HG03066 (cell line): Measurements from ENCODE around the gene PCED1B.

ENCODE experiments used
- ATAC-seq: cut with Tn5 transposase; IDR thresholded peaks from one replicate; pipeline ENCODE4 v1.9.1; 2021; ENCODE audit warnings: low read depth; ENCODE audit not compliant: unreplicated experiment

Gene PCED1B

DNA sequence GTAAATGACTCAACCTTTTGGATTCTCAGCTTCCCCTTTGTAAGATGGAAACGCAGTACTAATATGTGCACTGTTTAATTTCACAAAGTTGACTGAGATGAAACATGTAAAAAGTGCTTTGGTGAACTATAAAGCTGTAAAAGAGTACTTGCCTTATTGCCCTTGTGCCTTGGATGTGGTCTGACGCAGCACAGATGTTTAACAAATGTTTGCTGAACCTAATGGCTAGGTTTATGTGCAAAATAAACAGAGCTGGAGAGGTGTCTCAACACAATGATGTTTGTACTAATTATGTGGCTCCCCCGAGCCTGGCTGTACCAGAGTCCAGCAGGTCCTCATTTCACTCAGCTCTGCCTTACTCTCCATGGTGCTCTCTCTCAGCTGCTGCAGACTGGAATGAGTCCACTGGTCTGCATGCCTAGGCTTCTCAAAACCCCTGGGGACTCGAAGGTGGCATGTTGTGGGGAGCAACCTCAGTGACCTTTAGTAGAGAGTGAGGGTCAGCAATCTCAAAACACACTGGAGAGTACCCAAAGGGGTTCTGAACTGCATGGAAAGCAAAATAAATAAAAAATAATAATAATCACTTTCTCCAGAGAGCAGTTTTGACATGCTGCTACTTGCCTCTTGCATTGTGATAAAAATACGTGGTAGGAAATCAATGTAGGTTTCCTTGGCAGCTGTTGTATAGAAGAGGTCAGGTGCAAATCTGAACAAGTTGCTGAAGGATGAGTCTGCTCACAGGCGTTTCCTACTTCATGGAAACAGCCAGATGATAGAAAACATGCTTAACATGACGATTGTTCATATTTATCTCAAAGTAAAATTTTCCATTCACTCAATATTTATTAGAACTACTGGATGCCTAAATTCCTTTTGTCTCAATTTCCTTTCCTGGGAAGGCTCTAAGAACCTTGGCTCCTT, 8.9 kb downstream of the PCED1B start:
- ATAC-seq = no peak

DNA sequence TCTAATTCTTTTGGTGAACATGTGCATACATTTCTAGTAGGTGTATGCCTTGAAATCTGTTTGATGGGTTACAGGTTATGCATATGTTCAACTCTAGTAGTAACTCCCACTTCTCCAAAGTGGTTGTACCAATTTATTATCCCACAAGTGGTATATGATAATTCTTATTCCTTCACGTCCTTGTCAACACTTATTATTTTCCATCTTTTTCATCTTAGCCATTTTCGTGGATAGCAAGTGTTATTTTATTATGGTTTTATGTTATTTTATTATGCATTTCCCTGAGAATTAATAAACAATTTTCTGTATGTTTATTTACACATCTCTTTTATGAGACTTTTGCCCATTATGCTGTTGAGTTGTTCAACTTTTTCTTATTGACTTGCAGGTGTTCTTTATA, 11.6 kb downstream of the PCED1B start:
- ATAC-seq = no peak

DNA sequence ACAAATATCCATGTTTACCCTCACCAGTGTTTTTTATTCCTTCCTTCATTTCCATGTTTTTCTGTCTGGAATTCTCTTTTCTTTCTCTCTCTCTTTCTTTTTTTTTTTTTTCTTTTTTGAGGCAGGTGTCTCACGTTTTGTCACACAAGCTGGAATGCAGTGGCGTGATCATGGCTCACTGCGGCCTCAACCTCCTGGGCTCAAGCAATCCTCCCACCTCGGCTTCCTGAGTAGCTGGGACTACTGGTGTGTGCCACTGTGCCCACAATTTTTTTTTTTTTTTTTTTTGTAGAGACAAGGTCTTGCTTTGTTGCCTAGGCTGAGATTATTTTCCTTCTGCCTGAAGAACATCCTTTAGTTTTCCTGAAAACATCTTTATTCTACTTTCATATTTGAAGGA, 15.4 kb downstream of the PCED1B start:
- ATAC-seq = no peak

DNA sequence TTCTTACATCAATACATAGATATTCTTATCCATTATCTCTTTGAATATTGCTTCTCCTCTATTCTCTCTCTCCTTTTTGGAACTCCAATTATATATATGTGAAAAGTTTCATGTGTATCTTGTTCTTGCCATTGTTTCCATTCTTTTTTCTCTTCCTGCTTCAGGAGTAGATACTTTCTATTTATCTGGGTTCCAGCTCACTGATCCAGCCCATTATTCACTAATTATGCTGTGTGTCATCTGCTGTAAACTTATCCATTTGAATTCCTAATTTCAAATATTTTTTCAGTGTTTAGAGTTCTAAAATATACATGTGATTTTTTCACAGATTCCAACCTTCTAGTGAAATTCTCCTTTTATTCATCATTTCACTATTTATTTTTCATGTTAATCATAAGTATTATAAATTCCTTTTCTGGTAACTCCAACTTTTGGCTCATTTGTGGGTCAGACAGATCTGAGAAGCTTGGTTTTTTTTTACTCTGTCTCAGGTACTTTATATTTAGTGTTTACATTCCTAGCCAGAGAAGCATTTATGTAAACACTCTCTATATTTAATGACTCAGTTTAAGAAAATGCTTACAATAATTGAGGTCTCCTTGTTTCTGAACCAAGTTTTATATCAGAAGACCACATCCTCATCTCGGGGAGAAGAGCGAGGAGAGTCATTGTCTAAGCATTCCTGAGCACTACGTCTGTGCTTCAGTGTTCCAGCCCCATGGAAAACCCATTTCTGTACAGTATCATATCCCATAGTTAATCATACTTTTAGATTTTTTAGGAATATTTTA, 16.2 kb downstream of the PCED1B start:
- no peak for ATAC-seq

DNA sequence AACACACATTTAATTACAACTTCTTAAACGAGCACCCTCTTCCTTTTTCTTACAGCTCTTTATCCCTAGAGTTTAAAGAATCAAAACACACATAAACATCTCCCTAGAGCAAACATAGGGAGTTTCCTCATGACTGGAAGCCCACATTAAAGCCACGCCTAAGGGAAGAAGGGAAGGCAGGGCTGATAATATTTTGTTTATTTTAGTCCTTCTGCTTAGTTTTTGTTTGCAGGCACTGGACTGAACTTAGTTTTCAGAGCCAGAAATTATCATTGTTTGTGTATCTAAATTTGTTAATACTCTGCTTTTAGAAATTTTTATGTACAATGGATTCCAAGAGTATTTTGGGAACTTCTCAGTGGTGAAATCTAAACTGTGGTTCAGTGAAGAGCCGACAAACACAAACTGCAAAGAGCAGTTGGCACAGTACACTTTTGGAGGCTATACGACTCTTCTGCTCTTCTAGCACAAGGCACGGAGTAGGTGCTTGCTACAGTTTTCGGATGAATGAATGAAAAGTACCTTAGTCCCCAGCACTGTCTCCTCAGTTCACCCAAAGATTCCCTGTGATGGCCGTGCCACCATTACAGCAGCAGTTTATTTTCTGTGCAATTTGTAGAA, 18.0 kb downstream of the PCED1B start:
- ATAC-seq = no peak

DNA sequence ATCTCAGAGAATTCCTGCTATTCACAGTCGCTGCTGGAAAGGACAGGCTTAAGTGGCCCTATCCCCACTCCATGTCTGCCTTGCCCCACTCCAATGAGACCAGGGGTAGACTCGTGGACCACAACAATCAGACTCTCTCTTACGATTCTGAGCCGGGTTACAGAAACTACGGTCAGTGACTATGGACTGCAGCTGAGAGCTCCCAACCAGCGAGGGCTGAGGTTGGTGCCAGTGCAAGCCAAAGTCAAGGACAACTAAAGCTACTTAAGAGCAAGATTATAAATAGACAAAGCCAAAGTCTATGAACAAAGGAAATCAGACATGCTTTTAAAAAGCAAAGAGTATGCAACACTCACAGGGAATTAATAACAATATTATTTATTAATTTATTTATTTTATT, 18.7 kb downstream of the PCED1B start:
- ATAC-seq = no peak

DNA sequence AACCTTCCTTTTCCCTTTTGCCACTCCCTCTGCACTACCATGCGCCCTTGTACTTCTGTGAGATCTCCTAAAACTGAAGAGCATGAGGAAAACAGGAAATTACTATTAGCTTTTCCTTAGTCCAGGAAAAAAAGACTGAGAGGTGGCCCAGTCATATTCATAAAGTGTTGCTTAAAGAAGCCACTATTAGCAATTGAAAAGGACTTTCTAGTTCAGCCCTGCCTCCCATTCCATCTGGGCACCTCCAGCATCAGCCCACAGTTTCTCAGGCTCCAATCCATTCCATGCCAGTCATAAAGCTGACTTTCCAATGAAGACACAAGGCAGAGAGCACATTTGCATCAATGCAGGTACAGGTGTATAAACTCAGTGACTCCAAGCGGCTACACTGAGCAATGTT, 20.2 kb downstream of the PCED1B start:
- ATAC-seq = no peak

DNA sequence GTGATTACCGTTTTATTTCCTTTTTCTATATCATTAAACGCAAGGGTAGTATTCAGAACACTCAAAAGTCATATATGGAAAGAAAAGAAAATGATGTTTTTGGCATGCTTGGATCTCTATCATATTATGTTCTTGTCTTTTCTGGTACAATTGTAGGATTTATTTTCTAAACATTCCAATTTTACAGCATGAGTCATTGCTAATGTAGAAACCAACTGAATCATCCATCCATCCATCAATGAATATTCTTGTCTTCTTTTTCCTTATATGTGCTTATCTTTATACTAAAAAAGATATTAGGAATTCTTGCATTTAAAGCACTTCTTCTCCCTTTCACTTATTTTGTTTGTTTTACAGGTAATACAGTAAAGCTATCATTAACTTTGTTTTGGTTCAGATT, 20.7 kb downstream of the PCED1B start:
- no peak for ATAC-seq

DNA sequence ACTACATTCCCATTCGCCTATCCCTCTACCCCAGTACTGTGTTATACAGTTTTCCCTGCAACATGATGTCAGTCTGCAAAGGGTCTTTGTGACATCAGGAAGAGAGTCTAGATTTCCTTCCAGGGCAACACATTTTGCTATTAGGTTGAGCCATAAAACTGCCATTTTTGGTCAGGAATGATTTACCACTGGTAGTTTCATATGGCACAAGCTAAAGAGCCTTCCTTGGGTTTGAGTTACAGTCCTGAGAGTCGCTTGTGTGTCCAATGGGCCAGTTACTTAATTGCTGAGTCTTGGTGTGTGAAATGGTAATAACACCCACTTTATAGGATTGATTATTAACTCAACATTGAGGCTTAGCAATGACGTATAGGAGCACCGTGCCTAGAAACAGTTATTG, 23.0 kb downstream of the PCED1B start:
- ATAC-seq = no peak

DNA sequence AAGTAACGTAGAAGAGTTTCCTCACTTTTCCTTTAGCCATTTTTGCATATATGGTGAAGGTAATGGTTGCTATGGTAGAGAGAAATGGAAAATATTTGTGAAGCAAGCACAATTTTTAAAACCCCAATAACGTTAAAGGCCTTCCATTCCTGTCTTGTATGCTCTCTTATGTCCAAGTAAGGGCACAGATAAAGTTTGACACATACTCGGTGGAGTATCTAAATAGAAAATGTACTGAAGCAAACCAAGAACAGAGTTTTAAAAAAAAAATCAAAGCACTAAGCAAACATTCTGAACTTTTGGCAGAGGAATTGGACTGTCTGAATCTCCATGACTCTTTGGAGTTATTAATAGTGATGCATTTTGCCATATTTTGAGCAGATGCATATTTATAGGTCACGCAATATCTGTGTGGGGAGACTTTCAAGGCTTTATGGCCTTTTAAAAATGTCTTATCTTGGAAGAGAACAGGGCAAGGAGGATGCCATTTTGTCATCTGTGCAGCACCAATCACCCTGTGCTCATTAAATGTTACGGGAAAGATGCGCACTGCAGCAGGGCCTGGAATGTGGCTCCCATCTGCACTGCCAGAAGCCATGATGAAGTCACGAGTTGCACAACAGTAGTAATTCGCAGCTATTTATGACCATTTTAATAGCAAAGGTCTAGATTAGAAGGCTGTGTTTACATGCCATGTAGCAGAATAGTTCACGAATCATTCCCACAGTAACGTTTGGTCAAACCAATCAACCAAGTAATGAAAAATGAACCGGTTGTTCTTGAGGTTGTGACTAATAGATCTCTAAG, 23.6 kb downstream of the PCED1B start:
- ATAC-seq = no peak

DNA sequence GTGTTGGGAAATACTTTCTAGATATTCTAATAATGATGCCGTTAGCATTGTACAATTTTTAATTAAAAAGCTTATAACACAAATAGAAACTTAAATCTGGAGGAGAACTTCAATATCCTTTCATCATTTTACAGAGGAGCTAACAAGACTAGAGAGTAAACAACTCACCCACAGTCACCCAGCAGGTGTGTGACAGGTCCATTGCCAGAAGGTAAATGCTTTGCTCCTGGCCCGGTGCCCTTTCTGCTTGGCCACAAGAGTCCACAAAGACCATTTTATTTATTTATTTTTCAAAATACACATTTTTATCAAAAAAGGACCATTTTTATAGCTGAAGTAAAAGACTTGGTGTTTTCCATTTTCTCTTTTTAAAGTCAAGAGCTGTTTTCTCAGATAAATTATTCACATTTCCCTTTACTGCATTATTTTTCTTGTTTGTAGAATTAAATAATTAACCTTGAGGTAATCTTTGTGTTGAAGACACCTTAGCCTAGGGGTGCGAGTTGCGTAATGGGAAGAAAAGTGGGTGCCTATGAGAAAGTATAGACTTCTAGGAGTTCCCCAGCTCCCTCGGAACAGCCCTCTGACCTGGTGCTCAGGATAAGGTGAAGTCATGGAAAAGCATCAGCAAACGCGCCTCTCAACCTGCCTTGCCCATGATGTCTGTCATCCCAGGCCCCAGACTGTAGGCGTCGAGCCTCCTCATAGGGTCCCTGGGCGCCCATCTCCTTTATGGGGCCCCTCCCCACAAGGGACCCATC, 26.7 kb downstream of the PCED1B start:
- no peak for ATAC-seq

DNA sequence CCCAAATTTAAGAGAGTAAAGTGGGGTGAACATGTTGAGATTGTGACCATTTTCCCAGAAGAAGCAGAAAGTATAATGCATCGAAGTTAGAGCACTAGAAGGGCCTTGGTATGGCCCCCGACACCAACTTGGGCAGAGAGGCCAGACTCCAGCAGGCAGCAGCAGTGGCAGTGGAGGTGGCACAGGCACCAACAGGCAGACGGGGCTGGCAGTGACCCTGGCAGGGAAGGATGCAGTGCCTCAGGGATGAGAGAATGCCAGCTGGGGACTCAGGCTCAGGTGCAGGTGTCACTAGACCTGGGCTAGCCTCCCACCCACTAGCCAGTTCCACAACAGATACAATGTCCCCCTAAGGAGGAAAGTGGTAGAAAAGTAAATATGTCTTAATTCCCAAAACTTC, 28.0 kb downstream of the PCED1B start:
- ATAC-seq = no peak

DNA sequence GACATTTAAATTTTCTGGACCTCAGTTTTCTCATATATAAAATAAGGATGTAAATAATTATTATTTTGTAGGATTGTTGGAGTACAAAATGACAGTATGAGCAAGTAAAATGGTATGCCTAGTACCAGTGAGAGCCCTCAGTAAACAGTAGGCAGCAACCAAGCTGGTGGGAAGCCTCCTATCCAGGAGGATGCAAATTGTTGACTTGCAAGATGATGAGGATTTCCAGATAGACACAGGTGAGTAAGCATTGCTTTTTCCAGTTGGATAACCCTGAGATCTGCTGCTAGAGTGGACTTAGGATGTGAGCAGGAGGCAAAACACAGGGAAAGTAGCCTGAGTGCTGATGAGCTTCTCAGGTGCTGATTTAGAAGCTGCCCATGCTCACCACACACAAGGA, 28.5 kb downstream of the PCED1B start:
- no peak for ATAC-seq

DNA sequence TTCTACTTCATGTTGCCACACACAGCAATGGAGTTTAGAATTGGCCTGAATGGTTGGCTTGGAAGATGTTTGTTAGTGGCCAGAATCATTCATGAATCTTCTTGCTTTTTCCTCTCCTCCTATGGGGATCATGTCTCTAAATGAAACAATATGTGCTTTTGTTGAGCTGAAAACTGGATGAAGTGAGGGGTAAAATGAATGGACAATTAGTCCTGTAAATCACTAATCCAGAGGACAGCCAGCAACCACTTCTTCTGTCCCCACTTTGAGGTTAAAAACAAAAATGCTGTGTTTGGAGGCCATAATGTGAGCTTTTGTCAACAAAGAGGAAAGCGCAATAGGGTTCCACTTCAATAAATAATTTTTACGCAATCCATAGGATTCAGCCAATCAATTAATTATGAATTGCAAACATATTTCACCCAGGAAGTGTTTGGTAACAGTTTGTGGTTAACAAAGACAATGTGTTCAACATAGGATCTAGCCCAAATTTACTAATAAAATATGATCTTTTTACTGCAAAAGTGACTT, 30.7 kb downstream of the PCED1B start:
- ATAC-seq = no peak

DNA sequence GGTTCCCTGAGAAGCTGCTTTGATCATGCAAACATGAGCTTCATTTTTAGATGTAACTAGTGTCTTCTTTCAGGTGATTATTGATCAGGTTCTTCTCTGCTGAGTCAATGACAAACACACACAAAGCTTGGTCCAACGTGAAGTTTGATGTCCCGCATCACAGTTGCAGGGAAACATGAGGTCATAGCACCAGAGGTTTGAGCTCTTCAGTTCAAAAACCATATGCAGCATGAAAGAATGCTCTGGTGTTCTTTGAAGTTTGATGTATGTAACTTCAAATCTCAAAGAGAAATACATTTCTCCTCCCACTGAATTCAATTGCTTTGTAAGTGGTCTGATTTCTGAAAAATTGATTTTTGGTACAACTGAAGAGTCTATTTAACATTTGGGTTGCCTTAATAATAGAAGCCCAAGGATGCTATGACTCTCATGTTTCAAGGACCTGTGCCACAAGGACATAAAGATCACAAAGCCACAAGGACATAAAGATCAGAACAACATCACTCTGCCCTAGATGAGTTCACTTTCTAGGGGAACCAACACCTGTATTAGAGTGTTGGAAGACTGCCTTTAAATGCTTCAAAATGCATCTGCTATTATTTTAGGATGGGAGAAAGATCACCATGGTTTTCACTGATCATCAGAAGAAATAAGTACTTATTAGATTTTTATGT, 31.4 kb downstream of the PCED1B start:
- ATAC-seq = no peak

DNA sequence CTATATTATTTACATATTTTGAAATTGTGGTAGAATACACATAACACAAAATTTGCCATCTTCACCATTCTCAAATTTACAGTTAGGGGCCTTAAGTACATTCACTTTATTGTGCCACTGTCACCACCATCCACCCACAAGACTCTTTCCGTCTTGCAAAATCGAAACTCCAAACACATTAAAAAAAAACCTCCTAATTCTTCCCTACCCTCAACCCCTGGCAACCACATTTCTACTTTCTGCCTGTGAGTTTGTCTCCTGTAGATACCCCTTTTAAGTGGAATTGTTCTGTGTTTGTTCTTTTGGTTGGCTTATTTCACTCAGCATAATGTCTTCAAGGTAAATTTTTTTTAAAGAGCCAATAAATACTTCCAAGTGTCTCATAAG, 32.0 kb downstream of the PCED1B start:
- no peak for ATAC-seq

DNA sequence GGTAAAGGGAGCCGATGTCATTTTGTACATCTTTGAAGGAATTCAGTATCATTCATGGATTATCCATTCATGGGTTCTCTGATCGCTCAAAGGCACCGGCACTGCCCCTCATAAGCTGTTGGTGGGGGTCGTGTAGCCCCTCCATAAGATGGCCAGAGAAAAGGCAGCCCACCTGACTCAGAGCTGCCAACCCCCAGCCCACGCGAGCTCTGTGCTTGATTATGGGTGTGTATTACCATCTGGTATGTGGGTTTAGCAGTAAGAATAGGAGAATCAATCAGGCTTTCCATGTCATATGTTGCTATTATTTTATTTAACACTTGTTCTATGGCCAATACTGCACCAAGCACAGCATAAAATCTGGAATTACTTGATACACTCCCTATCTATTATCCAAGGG, 32.4 kb downstream of the PCED1B start:
- ATAC-seq = no peak

DNA sequence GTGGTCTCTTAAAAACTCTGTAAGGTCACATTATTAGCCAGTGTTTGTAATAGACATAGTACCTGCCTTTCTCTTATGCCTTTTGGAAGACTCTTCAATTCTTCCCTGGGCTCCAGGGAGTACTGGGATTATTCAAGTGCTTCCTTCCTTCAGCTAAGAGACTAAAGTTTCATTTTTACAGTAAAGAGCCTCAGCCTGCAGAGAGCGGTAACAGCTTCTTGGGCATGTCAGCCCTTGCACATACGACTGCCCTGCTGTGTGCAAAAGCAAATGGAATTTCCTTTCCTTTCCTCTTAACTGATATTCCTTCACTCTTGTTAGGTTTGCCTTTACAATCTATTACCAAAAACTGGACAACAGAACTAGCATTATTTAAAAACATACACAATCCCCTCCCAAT, 33.3 kb downstream of the PCED1B start:
- no peak for ATAC-seq

DNA sequence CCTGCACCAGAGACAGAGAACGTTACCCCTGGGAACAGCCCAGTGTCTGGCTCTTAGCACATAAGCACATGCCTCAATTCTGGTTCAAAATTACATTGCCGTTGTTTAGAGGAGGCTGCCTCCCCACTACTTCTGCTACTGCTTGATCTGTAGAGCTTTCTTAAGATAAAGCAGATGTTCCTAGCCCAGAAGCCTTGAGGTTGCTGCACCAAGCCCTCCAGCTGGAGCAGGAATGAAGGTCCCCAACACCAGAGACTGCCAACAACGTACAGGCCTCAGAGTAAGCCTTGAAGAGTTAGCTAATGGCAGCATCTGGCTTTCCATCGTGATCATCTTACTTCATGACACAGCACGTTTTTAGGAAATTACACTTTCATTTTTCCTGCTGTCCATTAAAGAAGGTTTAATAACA, 35.1 kb downstream of the PCED1B start:
- no peak for ATAC-seq
